HG03354 (cell line): ENCODE data around the gene BET1L.
"Not testable (repeated sequence)": the region's sequence is repeated elsewhere in the genome, so short reads cannot be mapped to it uniquely, and the experiment has no call there.

Source experiments
- ATAC-seq: cut with Tn5 transposase; IDR thresholded peaks from one replicate; pipeline ENCODE4 v1.9.1; 2021; ENCODE audit warnings: mild to moderate bottlenecking; ENCODE audit not compliant: unreplicated experiment, poor library complexity, severe bottlenecking

Gene BET1L, protein sequence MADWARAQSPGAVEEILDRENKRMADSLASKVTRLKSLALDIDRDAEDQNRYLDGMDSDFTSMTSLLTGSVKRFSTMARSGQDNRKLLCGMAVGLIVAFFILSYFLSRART

DNA sequence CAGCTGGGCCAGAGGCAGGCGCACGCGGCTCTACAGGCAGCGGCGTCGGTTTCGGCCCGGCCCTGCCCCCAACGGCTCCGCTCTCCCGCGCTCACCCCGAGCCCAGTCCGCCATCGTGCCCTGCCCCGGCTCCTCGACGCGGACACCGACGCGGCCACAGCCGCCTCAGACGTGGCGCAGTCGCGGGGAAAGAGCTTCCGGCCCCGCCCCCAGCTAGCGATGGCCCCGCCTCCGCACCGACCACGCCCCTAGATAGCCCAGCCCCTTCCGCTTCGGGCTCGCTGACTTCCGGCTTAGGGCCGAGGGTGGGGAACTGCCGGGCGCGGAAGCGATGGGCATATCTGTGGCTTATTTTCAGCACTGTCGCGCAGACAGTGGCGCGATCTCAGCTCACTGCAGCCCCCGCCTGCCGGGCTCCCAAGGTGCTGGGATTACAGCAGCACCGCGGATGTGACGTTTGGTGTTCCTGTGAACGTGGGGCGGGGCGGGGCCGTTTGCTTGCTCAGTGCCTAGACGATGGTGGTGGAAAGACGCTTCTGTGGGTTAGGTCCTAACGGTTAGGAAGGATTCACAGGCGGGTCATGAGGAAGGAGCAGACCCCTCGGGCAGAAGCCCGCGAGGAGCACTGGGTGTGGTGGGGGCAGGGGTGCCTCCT is at the start of gene BET1L, which contains the start of gene RIC8A:
Gene BET1L (minus strand): TSS at position 192 of the 655 bp plus-strand sequence. CDS start 78 bp downstream, at position 114.
Gene RIC8A (plus strand): TSS at position 501 of the 655 bp plus-strand sequence. CDS start 1,147 bp downstream, outside the sequence.
- ATAC-seq, result peak; percentile 80

DNA sequence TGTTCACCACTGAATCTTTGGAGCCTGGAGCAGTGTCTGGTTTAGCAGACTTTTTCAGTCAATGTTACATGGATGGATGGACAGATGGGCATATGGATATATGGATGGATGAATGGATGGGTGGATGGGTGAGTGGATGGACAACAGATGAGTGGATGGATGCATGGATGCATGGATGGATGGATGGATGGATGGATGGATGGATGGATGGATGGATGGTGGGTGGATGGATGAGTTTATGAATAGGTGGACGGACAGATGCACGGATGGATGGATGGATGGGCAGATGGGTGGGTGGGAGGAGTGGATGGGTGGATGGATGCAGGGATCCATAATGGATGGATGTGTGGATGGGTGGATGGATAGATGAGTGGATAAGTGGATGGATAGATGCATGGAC is 48.6 kb upstream of the BET1L start:
- no peak for ATAC-seq

DNA sequence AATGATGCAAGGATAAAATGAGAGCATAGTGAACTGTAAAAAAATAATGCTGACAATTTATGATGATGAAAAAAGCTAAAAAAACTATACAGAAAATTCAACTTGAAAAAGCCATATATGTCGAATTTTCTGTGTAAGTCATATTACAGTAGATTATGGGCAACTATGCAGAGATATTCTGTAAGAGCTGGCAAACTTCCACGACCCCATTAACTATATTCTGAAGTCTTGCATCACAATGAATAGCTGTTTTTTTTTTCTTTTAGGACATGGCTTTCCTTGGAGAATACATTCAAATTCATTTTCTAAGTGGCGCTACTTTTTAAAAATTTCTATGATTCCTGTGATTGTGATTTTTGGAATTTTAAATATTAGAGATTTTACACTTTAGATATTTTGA is 48.0 kb upstream of the BET1L start:
- ATAC-seq, result no peak

DNA sequence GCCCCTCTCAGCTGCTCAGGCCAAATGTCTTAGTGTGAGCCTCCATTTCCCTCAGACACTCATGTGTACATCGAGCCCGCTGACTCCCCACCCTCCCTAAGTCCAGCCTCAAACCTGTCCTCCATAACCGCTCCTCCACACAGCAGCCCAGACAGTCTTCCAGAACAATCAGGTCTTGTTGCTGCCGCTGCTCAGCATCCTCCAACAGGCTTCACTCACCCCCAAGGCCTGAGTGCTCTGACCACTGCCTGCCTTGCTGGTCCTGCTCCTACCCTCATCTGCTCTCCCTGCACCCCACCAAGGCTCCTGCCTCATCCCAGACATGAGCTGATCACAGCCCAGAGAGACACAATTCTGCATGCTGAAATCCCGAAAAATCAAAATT is 46.7 kb upstream of the BET1L start:
- no peak for ATAC-seq

DNA sequence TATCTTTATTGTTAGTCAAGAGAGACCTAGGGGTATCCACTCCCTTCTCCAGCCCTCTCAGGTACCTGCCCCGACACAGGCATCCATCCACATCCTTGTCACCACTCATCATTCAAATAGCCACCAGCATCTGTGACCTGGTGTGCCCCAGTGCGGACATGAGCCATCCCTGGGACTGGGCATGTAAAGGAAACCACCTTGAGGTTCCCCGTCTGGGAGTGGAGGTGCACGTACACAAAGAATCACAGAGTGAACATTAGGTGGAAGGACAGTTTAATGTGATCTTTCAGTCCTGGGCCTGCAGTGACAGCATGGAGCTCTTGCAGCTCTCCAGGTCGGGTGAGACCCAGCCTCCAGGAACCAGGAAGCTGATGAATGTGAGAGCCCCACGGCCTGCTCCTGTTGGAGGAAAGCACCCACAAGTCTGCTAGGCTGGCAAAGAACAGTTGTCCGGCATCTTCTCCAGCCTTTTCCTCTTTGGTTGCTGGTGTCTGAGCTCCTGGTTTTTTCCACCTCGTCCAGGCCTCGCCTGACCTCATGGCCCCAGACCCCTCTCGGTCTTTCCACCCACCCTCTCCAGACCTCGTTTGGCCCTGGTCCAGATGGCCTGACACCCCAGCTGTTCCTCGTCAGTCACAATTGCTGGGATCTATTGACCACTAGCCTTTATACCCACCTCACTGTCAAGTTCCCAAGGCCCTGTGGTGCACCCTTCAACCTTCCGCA is 46.1 kb upstream of the BET1L start:
- no peak for ATAC-seq

DNA sequence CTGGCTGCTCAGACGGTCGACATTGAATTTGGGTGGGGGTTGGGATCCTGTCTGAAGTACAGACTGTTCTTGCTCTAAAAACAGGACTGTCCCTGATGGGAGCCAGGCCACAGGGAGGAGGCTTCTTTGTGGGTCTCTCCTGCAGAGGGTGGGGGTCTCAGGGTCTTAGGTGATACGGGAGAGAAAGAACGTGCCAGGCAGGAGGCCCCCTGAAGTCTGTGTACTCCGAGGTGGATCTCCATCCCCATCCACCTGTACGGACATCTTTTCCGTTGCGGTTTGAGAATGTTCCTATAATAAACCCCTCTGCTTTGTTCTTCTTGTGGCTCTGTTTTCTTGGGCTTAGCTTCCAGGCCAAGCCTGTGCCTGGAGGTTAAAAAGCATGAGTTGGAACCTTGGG is 45.5 kb upstream of the BET1L start:
- no peak for ATAC-seq

DNA sequence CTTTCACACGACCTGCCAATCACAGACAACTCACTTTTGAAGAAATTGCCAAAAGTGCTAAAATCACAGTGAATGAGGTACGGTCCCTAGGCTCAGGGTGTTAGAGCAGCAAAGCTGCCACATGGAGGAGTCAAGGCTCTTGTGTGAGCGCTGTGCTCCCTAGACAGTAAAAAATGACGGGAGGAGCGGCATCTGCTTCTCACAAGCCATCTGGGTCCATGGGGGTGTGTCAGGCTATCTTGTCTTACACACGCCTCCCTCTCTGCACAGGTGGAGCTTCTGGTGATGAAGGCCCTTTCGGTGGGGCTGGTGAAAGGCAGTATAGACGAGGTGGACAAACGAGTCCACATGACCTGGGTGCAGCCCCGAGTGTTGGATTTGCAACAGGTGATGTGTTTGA is 44.4 kb upstream of the BET1L start:
- no peak for ATAC-seq

DNA sequence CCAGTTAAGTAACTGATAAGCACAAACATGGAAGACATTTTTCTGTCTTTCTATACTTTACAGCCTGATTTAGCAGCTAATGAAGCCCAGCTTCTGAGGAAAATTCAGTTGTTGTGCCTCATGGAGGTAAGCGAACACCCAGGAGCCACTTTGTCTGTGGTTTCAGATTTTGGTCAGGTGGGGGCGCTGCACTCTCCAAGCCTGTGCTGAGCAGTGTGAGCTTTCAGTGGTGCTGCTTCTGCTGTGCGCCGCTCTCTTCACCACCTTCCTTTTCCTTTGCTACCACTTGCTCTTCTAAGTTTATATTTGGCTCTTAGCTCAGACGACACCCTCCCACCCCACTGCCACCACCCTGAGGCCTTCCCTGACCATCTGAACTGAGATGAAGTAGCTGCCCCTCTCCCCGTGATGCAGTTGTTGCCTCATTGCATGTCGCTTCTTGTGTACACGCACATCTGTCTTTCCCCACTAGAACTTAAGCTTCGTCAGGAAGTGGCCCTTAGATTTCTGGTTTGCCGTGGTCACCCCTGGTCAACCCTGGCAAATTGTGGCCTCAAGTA is 43.6 kb upstream of the BET1L start:
- ATAC-seq, result no peak

DNA sequence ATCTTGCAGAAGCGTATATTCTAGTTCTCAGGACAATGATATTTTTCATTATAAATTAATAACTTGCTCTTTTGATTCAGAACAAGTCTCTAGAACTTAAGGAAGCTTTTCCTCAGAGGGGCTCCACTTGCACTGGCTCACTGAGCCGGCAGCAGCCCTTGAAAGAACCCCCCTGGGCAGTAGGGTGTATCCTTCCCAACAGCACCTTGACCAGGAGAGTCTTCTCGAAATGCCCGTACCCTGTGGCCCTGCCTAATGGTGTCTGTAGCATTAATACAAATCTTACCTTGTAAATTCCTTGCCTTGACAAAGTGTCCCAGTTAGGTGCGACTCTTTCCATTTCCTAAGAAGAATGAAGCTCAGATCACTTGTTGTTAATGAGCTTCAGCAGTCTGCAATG is 43.1 kb upstream of the BET1L start:
- ATAC-seq, result no peak

DNA sequence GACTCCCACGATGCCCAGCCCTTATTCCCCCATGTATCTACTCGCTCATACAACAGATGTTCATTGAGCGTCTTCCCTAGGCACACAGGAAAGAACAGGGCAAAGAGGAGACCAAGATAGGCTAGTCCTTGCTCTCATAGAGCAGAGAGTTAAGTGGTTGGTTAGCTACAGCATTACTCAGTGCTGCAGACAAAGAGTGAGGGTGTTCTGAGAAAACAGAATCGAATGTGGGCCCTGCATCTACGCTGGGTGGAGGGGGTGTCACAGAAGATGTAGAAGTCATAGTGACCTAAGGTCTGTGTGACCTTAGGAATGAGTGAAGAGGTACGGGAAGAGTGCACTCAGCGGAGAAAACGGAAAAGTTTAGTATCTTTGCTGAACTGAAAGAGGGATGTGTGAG is 41.9 kb upstream of the BET1L start:
- no peak for ATAC-seq

DNA sequence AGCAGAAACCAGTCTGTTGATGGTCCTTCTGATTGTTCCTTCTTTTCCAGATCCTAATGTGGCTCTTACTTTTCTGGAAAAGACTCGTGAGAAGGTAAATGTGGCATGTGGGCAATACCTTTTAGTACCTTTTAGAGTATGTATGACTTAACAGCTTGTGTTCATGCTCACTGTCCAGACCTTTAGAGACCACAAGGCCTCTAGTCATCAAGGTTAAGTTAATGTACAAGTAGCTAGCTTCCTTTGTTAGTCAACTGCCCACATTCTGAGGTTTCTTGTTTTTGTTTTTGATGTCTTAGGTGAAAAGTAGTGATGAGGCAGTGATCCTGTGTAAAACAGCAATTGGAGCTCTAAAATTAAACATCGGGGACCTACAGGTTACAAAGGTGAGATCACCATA is 37.2 kb upstream of the BET1L start:
- no peak for ATAC-seq

DNA sequence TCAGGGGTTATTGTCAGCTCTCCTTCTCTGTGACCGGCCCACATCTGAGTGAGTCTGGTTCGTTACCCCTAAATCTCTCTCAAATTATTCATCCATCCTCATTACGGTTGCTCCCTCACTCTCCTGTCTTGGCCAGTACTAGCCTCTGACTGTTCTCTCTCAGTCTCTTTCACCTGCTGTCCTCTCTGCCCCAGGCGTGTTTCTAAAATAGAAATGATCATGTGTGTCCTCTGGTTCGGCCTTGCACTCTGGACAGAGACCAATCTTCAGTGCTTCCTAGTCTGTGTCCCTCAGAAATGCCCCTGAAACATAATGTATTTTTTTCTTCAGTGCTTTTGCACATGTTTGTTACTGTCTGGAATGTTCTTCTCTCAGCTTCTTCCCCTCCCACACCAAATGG is 34.4 kb upstream of the BET1L start:
- no peak for ATAC-seq

DNA sequence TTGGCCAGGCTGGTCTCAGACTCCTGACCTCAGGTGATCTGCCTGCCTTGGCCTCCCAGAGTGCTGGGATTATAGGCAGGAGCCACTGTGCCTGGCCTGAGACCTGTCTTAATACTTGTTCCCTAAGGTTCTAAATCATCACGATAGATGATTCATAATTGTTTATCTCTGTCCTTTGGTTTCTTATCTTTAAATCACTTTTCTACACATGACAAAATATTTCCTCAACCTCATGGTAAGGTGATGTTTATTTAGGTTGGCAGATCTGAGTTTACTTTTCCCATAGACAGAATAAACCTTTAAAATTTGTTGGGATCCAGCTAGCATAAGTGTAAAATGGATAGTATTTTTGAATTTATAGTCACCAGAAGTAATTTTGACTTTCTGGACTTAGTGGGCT is 33.1 kb upstream of the BET1L start:
- ATAC-seq, result no peak

DNA sequence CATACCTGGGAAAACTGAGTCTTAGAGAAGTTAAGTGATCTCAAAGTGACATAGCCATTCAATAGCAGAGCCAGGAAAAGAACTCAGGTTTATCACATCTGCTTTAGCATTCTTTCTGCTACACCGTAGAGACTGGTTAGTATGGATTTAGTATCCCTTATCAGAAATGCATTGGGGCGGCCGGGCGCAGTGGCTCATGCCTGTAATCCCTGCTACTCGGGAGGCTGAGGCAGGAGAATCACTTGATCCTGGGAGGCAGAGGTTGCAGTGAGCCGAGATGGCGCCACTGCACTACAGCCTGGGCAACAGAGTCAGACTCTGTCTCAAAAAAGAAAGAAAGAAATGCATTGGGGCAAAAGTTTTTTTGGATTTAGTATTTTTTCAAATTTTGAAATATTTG is 31.1 kb upstream of the BET1L start:
- ATAC-seq, result not testable (repeated sequence)

DNA sequence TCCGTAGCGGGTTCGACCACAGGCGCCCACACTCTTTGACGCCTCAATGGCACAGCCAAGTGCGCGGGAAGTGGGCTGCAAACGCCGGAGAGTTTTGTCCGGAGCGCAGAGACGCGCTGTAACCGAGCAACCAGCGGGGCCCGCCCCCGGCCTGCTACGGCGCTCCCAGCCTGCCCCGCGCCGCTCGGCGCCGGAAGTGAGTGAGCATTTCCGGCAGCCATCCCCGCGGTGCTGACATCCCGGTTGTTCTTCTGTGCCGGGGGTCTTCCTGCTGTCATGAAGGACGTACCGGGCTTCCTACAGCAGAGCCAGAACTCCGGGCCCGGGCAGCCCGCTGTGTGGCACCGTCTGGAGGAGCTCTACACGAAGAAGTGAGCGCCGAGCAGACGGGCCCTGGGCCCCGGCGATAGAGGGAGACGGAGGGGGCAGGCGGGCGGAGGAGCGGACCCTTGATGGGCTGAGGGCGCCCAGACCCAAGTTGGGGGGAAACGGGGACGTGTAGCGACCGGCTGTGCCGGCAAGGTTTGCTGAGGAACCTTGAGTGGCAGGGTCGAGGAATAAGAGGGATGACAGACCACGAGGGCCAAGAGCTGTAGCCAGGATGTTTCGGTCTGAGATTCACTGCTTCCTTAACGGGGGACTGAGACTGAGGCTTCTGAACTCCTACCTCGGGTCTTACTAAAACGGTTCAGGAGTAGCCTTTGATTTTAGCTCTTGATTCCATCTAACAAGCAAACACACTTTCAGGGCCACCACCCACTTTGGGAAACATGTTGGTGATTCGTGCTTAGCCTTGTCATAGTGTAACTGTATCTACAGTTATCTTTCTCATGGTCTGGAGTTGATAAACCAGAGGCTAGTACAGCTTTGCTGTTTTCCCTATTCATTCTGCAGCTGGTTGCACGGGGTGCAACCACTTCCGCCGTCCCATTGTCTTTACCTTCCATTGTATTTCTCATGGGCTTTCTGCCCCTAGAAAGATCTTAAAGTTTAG is 29.9 kb upstream of the BET1L start, which contains the start of gene PSMD13:
Gene PSMD13 (plus strand): TSS at position 203 of the 994 bp plus-strand sequence. CDS start 74 bp downstream, at position 277.
- ATAC-seq, result peak; percentile 84

DNA sequence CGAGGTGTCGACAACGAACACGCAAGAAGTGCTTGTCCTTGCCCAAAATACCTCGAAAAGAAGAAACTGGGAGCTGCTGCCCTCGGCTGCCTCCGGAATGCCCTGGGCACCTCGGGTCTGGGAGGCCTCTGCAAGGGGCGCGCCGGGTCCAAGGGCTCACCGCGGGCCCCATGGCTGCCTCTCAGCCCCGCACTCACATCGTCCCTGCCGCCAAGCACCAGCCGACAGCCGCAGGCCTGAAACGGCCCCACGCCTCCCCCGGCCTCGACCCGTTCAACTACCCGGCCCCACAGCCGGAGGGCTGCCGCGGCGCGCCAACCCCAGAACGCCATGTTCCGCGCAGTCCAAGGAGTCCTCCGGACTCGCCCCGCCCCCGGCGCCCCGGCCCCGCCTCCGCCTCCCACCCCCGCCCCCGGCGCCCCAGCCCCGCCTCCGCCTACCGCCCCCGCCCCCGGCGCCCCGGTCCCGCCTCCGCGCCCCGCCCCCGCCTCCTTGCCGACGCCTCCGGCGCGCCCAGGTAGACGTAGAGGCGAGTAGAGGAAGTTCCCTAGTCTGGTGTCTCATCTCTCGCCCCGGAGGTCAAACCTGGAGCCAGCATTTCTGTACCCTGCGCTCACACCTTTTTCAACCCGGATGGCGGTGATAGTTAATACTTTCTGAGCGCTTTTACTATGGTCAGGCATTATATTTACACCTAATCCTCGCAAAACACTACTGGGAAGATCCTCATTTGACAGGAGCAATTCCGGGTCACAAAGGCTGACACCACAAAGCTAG is 29.0 kb upstream of the BET1L start, which contains the start of gene SIRT3:
Gene SIRT3 (minus strand): TSS at position 346 of the 777 bp plus-strand sequence. CDS start 14 bp downstream, at position 332.
- peak; percentile 84 for ATAC-seq

DNA sequence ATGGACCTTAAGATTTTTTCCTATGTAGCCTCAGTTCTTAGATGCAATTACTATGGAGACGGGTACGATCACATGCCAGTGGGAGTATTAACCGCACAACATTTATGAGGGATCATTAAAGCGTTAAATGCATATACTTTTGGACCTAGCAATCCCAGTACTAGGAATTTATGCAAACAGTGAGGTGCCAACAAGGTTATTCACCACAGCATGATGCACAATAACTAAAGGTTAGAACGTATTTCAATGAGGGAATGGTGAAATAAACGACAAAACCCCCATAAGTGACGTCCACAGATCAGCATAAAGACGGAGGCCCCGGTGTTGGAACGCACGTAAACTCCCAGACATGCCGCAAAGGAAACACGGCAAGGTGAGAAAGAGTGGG is 28.4 kb upstream of the BET1L start:
- ATAC-seq, result peak; percentile 15

DNA sequence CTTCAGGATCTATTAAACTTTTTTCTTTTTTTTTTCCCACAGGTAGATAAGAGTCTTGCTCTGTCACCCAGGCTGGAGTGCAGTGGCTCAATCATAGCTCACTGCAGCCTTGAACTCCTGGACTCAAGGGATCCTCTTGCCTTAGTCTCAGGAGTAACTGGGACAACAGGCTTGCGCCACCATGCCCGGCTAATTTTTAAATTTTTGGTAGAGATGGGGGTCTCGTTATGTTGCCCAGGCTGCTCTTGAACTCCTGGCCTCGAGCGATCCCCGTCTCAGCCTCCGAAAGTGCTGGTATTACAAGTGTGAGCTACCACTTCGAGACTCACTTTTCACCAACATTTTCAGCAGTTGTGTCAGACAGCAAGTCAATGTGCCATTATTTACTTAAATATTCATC is 28.0 kb upstream of the BET1L start:
- no peak for ATAC-seq
